ENCODE measurements around the gene CAT.
A peak's percentile ranks its signal among the peaks of the same experiment; 100 is the strongest.

CAT gene

DNA sequence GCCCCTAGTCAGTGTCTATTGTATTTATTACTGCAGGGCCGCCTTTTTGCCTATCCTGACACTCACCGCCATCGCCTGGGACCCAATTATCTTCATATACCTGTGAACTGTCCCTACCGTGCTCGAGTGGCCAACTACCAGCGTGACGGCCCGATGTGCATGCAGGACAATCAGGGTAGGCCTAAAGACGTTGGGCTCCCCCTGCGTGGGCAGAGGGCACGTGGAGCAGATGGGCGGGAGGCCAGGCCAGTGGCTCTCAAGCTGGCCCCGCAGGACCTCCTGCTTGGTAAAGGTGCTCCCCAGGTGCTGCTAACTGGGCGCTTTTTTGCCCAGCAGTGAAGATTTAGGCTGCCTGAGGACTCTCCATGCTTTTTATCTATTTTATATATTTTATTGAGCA lies 22.5 kb downstream of the CAT start:
- DNase-seq: no peak

DNA sequence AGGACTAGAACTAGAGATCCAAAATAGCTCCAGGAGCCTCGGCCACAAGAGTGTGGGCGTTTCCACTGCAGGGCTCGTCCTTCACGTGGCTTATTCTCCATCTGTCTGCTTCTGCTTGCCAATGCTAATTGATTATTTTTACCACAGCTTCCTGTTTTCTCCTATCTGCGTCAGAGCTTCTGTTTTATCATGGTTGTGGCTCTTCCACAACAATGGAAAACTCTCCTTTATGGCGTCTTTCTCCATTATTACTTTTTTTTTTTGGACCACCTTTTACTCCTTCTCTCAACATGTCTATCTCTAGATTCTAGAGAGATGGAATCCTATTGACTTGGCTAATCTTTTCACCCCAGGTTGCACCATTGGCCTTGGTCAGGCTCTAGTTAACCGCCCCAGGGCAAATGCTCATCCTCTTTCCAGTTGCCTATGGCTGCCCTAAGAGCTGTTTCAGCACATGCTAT lies 25.9 kb downstream of the CAT start:
- DNase-seq: no peak

DNA sequence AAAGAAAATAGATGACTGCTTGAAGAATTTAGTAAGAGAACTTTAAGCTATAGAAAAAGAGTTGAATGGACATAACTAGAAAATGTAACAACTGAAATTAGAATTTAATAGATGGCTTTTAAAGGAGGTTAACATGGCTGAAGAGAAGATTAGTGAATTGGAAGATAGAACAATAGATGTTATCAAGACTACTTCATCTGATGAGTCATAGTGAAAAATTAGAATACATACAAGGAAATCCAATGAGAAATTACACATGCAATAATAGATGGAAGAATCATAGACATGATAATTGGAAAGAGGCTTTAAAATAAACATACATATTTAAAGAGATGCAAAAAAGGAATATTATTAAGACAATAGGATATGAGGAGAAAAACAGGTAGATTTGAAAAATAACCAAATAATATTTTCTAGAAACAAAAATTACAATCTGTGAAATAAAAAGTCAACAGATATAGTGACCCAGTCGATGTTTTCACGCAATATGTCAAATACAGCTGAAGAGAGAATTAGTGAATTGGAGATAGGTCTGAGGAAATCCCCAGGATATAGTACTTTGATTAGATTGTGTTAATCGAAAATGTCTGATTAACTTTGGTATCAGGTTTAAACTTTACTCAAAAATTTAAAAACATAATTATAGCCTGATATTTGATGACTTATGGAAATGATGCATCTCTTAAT lies 28.2 kb downstream of the CAT start:
- no peak for DNase-seq

DNA sequence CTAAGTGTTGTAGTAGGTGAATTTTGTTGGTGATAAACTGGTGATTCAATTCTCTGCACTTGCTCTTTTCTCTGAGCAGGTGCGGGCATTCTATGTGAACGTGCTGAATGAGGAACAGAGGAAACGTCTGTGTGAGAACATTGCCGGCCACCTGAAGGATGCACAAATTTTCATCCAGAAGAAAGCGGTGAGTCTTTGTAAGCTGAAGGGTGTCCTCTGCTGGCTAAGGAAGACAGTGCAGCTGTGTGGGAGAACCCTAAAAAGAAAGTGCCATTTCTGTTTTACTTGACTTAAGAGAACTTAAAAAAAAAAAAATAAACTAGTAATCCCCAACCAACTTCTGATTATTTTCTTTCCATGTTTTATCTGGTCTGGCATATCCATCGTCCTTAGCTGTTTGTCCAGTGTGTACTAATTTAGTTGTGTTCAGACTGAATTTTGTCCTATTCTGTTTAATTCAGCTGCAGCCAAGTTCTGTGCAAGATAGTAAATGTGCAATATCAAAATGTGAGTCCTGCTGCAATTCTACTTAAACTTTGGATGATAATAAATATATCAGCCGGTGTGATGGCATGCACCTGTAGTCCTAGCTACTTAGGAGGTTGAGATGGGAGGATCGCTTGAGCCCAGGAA lies 29.6 kb downstream of the CAT start:
- peak; percentile 66 for DNase-seq

DNA sequence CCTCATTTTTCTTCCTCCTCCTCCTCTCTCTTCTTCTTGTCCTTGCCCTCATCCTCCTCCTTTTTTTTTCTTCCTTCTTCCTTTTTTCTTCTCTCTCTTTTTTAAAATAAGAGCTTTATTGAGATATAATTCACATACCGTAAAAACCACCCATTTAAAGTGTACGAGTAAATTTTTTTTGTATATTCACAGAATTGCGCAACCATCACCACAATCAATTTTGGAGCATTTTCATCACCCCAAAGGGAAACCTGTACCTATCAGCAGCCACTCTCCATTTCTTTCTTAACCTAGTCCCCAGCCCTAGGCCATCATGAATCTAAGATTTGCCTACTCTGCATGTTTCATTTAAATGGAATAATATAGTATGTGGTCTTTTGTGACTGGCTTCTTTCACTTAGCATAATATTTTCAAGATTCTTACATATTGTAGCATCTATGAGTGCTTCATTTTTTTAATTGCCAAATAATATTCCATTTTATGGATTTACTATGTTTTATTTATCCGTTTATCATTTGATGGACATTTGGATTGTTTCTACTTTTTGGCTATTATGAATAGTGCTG lies 35.0 kb downstream of the CAT start:
- no peak for DNase-seq

DNA sequence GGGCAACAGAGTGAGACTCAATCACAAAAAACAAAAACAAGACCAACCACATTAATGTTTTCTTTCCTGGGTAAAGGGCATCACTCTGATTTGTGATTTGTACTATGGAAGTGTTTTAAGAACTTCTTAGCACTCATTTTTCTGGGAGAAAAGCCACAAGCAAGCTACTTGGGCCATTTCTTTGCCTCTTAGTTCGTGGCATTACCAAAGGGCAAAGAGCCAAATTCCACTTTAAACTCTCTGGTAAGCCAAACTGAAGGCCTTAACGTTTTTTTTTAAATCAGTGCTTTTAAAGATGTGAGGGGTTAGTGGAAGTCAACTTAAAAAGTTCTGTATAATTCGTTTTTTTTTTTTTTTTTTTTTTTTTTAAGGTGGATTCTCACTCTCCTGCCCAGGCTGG lies 36.9 kb downstream of the CAT start:
- DNase-seq: no peak

DNA sequence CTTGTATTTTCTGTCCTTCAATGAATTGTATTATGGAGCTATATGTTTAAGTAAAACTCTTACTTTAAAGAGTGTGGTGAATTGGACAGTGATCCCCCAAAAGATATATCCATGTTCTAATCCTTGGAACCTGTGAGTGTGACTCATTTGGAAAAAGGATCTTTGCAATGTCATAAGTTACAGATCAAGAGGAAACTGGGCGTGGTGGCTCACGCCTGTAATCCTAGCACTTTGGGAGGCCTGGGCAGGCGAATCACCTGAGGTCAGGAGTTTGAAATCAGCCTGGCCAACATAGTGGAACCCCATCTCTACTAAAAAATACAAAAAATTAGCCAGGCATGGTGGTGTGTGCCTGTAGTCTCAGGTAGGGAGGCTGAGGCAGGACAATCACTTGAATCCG lies 38.1 kb downstream of the CAT start:
- DNase-seq: no peak

DNA sequence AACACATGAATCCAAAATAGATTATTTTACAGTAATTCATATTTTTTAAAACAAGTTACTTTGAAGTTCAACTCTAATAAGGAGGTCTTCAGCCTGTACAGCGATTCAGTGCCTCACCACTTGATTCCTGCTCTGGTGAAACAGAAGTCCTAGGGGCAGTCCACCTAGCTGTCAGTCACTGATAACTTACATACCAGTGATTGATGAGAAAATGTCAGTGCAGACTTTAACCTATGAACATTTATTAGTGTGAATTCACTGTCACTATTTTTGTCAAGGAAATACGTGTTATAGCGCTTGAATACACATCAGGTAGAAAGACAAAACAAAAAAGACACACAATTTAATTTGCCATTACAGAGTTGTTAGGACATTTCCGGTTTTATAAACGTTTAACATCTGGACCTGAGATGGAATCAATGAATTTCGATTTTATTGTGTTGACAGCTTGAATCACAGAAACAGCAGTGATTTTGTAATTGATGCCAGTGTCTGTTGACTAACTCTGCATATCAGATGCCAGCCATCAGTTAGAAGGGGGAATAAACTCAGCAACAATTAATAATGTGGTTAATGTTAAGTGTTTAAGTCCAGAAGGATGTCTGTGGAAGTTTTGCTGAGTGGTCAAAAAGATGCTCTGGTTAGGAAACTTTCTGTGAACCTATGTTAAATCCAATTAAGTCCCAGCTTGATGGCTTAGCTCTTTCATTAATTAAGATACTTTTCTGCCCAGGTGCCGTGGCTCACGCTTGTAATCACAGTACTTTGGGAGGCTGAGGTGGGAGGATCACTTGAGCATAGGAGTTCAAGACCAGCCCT lies 40.3 kb downstream of the CAT start:
- DNase-seq: no peak

DNA sequence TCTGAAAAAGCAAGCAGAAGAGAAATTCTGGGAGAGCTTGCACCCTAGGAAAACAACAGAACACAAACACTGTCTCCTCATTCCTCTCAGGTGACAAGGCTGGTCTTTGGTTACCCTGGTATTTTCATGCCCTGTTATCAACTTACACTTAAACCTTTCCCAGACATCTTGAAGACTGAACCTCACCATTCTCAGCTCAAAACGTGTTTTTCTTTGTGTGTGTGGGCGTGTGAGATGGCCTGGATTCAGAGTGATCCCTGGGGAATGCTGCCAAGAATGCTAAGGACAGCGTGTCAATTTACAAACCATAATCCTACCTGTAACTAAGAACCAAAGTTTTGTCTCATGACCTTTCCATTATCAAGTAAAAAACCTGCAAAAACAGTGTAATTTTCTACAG lies 41.6 kb downstream of the CAT start:
- DNase-seq: no peak

DNA sequence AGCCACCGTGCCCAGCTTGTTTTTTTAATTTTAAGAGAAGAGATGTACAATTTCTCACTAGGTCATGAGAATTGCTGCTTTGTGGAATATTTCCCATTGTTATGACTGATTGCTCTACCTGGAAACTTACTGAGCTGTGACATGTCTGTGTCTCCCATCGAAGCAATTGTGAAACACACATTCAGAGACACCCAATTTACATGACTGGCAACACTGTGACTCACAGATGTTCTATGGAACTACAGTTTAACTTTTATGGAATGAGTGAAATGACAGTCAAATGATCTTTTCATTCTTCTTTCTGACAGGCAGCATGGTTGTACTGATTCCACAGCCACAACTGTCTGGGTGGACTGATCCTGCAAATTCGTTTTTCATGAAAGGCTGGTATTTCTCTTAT lies 42.6 kb downstream of the CAT start:
- no peak for DNase-seq

DNA sequence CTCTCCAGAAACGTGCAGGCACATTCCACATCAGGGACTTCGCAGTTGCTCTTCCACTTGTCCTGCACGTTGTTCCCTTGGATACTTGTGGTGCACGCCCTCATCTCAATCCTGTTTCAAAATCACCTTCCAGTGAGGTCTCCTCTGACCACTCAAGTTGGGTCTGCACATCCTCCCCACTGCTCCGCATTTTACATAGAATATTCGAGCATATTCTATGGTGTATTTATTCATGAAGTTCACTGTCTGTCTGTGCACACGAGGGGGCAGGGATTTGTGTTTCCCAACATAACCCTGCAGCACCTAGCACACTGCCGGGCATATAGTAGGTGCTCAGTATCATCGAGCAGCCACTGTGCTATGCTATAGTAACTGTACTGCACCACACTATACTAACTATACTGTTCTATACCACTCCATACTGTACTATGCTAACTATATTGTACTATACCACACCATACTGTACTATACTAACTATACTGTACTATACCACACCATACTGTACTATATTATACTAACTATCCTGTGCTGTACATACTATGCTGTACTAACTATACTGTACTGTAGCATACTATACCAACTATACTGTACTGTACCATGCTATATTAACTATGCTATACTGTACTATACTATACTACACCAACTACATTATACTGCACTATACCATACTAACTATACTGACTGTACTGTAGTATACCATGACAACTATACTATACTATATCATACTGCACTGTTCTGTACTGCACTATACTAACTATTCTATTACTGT lies 44.6 kb downstream of the CAT start:
- no peak for DNase-seq

DNA sequence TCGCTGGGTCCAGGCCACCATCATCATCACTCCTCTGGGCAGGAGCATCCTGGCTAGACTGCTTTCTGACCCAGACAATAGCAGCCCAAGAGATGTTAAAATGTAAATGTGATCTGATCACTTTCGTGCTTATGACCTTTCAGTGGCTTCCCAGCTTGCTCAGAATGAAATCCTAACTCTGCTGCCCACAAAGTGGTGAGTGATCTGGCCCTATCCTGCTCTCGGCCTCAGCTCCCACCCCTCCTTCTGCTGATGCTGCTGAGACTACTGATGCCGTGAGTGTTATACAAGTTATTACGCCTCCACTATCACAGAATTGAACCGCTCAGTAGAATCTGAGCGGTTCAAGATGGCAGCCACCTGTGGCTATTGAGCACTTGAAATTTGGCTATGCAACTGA lies 48.7 kb downstream of the CAT start:
- no peak for DNase-seq

DNA sequence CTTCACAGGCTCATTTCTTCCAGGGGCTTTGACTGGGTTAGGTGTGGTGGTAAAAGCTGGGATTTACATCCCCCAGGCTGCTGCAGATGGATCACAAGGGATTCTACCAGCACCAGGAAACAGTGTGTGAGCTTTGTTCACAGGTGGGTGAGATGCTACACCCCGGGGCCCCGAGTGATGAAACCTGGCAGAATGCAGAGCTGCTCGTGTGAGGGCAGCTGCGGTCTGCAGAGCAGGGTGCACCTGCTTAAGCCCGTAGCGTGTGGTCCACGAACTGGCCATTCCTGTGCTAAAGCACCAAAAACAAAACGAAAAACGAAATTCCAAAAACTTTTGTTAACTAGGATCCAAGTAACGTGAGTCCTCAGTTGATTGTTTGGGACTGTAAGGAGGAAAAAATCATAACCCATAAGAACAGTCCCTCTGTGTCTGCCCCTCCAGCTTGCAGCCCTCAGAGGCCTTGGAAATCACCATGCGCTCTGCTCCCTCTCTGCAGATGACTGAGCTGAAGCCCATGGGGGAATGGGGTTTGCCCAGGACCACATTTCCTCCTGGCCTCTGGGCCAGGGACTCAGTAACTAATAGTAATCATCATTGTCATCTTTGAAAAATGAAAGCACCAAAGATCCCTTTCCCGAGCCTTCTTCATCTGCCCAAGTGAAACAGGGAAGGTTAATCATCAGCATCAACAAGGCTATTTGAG lies 50.3 kb downstream of the CAT start:
- DNase-seq: no peak

DNA sequence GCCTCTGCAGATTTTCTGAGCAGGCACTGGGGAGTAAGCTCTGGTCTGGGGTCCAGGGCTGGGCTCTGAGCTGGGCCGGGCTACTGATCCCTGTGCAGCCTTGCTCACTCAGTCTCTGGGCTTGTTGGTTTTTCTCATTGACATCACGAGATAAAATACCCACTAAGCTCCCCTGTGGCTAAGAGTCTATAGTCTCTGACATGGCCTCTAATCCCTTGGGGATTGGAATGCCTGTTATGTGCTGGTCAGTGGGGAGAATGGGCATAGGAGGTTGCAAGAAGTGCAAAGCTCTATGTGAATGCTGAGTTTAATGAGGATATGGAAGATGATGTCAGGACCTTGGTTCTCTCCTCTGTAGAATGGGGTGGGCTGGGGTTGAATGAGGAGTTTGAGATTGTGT lies 51.6 kb downstream of the CAT start:
- DNase-seq: no peak

DNA sequence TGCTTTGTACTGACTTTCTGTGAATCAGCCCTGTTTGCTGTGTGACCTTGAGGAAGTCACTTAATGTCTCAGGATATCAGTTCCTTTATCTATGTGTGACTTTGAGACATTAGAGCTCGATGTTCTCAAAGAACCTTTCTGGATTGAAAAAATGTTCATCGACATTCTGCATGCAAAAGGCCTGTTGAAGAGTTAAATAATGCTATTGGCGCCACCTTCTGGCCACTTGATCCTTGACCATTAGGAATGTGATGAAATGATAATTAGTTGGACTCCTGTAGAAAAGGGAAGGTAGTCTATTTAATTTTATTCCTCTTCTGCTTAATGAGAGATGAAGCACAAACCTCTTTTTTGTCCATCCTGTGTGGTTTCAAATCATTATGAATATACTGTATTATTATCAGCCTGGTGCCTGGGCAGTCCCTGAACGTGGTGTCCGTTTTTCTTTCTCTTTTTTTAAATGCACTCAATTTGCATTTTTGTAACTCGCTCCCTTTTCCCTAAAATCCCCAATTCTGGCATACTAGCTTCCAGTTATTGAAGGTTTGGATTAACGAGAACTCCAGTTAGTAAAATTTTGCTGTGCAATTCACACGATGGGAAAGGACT lies 54.2 kb downstream of the CAT start:
- DNase-seq: peak; percentile 69

DNA sequence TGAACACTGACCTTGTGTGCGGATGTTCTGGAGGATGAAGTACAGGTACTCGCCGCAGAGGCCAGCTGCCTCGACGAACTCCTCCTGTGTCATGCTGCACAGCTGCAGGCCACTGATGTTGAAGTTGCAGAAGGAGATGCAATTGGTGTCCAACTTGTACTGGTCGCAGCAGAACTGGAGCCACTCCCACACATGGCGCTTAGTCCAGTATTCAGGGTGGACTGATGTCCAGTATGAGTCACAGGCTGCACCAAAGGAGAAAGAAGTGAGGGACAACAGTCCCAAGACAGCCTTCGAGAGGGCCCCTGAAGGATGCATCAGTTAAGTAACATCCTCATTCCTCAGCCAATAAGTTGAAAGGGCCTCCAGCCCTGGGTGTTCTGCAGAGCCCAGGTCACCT lies 54.7 kb downstream of the CAT start:
- DNase-seq: no peak

DNA sequence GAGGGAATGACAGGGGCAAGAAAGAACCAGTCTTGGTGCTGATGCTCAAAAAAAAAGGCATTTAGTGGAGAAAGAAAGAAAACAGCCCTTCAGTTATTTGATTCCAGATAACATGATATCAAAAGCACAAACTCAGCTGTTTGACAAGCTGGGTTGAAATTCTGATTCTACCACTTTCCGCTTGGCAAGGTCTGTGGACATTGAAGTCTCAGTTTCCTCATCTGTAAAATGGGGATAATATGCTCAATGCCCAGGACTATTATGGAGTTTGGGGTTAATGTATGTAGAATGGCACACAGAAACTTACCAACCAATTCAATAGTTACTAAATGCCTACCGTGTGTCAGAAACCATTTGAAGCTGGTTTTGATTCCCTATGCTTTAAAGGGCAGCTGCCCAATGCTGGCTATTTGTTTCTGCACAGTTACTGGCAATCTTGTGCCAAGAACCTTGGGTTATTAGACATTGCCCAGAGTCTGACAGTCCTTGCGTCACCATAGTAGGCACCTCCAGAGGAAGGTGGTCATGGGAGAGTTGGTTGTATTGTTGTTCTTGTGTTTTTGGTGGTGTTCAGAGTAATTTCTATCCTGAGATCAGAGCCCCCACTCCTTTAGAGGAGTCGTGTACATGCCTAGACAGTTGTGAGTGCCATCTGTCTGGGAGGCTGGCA lies 55.3 kb downstream of the CAT start:
- DNase-seq: no peak

DNA sequence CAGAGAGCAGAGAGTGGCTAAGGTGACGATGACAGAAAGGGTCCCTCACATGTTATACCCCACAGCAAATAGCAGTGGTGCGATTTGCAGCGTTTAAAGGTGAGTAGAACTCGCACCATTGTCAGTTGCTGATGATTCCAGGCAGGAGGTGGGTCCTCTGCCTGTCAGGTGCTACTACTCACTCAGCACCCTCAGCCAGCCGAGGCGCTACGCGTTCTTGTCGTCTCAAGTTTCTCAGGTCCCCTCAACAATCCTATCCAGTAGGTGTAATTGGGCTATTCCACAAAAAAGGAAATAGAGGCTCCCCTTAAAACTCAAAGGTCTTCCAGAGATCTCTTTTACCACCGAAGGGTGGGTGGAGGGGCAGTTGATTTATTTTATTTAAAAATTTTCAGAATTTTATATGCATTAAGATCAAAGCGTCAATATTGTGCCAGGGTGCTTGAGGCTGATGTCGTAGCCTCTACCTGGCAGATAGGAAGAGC lies 56.5 kb downstream of the CAT start:
- DNase-seq: no peak

DNA sequence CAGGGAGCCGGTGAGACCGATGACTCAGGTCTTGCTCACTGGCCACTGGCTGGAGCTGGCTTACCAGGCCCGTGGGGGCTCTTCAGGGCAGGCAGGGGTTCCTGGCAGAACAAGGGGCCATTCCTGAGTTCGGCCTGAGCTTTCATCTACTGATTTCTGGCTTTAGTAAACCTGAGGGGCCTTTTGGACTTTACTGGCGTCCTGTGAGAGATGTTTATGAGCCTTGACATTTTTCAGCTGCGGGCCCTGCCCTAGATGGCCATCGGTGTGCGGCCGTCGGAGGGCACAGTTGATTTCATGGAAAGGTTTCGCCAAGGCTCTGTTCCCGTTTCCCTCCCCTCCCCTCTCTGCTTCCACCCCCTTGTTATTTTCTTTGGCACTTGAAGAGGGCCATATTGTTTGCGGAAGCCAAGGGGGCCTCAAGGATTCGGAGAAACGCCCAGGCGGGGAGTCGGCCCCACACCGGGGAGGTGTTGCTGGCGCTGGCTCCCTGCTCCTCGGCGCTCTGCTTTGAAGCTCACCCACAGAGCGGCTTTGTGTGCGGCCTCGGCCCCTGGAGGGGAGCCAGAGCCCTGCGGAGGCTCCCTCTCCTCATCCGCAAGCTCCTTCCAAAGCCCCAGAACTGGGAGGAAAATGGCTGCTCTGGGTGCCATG lies 57.1 kb downstream of the CAT start:
- no peak for DNase-seq

DNA sequence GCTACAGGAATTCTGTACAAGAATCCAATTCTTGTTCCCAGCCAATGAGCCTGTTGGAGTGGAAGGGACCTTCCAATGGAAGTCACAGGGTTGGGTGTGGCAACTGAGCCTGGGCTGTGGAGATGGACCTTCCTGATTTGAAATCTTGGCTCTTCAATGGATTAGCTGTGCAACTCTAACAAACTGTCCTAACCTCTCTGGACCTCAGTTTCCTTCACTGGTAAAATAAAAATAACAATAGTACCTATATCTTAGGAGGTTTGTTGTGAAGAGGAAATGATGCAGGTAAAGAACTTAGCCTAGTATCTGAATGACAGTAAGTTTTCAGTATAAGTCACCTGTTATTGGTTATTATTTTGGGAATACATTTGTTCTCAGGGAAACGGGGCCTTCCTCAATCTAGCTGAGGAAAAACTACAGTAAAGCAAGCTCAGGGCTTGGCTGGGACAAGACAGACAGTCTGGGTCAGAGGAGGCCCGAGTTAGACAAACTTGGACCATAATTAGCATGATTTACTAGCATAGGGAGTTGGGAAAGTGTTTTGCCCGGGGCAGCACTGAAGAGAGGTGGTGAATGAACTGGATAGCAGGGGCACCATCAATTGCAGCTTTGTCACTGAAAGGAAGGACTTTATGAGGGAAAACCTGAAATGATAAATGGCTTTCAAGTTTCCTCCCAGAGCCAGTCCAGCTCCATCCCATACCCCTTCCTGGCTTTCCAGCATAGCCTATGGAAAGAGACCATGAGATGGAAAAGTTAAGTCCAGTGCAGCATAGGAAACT lies 61.2 kb downstream of the CAT start:
- DNase-seq: no peak
